ENCODE data around the gene DCXR.

DNA sequence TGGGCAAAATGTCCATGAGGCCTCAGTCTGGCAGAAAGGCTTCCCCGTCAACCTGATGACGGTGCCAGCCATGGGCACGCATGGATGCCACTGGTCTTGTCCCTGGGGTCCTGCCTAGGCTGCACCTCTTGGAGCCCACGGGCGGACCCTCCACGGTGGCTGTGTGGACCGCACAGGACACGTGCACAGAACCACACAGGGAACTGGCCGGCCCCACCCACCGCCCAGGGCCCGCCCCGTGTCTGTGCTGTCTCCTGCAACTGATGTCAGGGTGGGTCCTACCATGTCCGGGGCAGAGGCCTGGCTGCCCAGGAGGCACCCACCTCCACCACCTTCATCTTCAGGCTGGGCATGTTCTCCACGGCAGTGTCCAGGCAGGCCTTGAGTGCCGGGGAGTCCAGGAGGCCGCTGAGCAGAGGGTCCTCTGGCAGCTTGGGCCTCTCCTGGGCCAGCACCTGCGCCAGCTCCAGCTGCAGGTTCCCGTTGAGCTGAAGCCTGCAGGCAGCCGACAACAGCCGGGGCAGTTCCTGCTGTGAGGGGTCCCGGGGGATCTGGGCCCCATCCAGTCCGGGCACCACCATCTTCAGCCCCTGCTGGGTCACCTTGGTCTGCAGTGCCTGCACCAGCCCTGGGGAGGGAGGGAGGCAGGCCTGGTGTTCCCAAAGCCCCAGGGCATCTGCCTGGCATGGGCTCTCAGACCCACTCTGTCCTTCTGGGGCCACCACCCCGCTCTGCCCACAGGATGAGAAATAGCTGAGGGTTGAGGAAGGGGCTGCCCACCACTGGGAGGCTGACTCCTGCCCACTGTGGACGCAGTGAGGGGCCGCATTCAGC, 48.7 kb upstream of the DCXR start:
- TF ChIP-seq, protein P1, sequence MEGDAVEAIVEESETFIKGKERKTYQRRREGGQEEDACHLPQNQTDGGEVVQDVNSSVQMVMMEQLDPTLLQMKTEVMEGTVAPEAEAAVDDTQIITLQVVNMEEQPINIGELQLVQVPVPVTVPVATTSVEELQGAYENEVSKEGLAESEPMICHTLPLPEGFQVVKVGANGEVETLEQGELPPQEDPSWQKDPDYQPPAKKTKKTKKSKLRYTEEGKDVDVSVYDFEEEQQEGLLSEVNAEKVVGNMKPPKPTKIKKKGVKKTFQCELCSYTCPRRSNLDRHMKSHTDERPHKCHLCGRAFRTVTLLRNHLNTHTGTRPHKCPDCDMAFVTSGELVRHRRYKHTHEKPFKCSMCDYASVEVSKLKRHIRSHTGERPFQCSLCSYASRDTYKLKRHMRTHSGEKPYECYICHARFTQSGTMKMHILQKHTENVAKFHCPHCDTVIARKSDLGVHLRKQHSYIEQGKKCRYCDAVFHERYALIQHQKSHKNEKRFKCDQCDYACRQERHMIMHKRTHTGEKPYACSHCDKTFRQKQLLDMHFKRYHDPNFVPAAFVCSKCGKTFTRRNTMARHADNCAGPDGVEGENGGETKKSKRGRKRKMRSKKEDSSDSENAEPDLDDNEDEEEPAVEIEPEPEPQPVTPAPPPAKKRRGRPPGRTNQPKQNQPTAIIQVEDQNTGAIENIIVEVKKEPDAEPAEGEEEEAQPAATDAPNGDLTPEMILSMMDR (conservative IDR thresholded peaks at IDR 0.05; ENCODE audit: low read length), result no peak
- TF ChIP-seq EZH2phosphoT487 (IDR thresholded peaks at IDR 0.05; ENCODE audit: borderline replicate concordance, low read depth, low read length), result no peak

All from OCI-LY7 (cell line).